Kidney epithelial cell (primary cell): ENCODE measurements around the gene CAMTA2. TPM values are rescaled to one million over a fixed set of nuclear protein-coding genes. Genes with fewer than 3 reads are reported as not detected.

ENCODE experiments used
- DNase-seq: peaks from one replicate; pipeline ENCODE4 v3.0.0-alpha.2; 2010; ENCODE audit warnings: low read depth
- H3K27me3 ChIP-seq: 2 replicates; pipeline ENCODE4 v1.6.0; 2011; ENCODE audit warnings: low read length; ENCODE audit not compliant: control insufficient read depth, insufficient read depth
- H3K36me3 ChIP-seq: 2 replicates; pipeline ENCODE4 v1.5.1; 2011; ENCODE audit warnings: low read length; ENCODE audit not compliant: control insufficient read depth, insufficient read depth
- H3K4me3 ChIP-seq: 2 replicates; pipeline ENCODE4 v1.5.1; 2011; ENCODE audit warnings: low read depth, mild to moderate bottlenecking, control low read depth, low read length
- CTCF ChIP-seq: IDR thresholded peaks from 2 replicates; pipeline ENCODE4 v1.5.1; 2011; ENCODE audit warnings: mild to moderate bottlenecking, moderate library complexity, low read length, control low read depth, inconsistent platforms; ENCODE audit not compliant: insufficient read depth, poor library complexity, severe bottlenecking
- total RNA-seq: library from RNA; depleted of rRNA; stranded (reverse); fragments of >200 nt; gene quantifications from 2 replicates; pipeline ENCODE4 v1.2.3, GENCODE V29; 2015

Gene CAMTA2
- total RNA-seq, 1 donor from 2014 or later: 47.7 TPM

- no peak for TF ChIP-seq CTCF
- no peaks in the 10 kb centered on the region for H3K27me3 ChIP-seq
- no peaks in the 10 kb centered on the region for H3K36me3 ChIP-seq
- no peak for DNase-seq
- peak within 1 kb of the TSS; percentile 34 for H3K4me3 ChIP-seq
Observed at GRCh38 chr17:4950746-4951204, 36.7 kb downstream of the CAMTA2 start, which contains the start of gene ENO3. TSS of gene ENO3 (plus strand) at chr17:4951119. CDS start at chr17:4951830, 711 bp downstream.

- Histone ChIP-seq H3K36me3 (no peaks in the 10 kb centered on the region), H3K27me3 (no peaks in the 10 kb centered on the region), H3K4me3 (peak overlapping the region; percentile 34)
- no peak for DNase-seq
- TF ChIP-seq CTCF: no peak
Observed at GRCh38 chr17:4950075-4950745, 37.3 kb downstream of the CAMTA2 start.

GRCh38 chr17:4949321-4950074, 38.0 kb downstream of the CAMTA2 start:
- H3K4me3 ChIP-seq: peak overlapping the region; percentile 91
- no peak for DNase-seq
- H3K27me3 ChIP-seq: no peaks in the 10 kb centered on the region
- peaks cover under 1% of the 10 kb centered on the region for H3K36me3 ChIP-seq
- no peak for TF ChIP-seq CTCF

- DNase-seq: no peak
- no peak for TF ChIP-seq CTCF
- H3K36me3 ChIP-seq: peaks cover 1% of the 10 kb centered on the region
- H3K27me3 ChIP-seq: no peaks in the 10 kb centered on the region
- H3K4me3 ChIP-seq: peak overlapping the region; percentile 91
Observed at GRCh38 chr17:4948931-4949320, 38.5 kb downstream of the CAMTA2 start.

GRCh38 chr17:4948166-4948930, 39.1 kb downstream of the CAMTA2 start, which contains the start of gene PFN1:
TSS of gene PFN1 (minus strand) at chr17:4948530. CDS start at chr17:4948394, 136 bp downstream.
- peaks cover 1% of the 10 kb centered on the region for H3K36me3 ChIP-seq
- no peak for TF ChIP-seq CTCF
- no peak for DNase-seq
- no peaks in the 10 kb centered on the region for H3K27me3 ChIP-seq
- H3K4me3 ChIP-seq: peak within 1 kb of the TSS; percentile 91
